NT2/D1 (cell line): ENCODE data around the gene MMS22L.

Source experiments
- YY1 ChIP-seq: IDR thresholded peaks from 2 replicates; pipeline ENCODE4 v1.6.1; 2011; ENCODE audit not compliant: insufficient read length, insufficient read depth
- ZNF274 ChIP-seq: IDR thresholded peaks from 2 replicates; pipeline ENCODE4 v1.6.1; 2011; ENCODE audit warnings: mild to moderate bottlenecking, low read depth, low read length

DNA sequence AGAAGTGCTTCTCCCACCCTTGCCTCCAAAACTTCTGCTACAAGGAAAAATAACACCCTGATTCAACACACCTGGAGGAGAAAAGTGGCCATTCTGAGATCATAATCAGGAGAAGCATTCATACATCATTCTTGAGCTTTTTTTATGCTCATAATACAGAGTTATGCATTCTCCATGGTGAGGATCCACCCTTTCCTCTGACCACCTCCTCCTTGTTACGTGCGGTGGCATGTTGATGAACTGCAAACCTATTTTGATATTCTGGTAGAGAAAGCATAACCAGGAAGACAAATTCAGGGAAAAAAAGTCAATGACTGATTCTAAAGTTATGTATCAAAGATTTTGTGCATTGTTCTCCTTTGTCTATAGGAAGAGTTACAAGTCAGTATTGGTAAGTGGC, 188.6 kb downstream of the MMS22L start:
- TF ChIP-seq ZNF274 (no peak), YY1 (no peak)
